Measurements from ENCODE around the gene PAFAH1B1.

Gene PAFAH1B1

GRCh38 chr17:2608350-2608913, 15.0 kb downstream of the PAFAH1B1 start:
- H3K9ac ChIP-seq (ENCODE audit: low read length) = no peak overlapping the region
- peaks cover 7% of the 10 kb centered on the region for H3K4me1 ChIP-seq (ENCODE audit: control insufficient read depth, insufficient read depth, low read depth, low read length)
- H2BK12ac ChIP-seq (ENCODE audit: low read length in 2 of 2) = no peak overlapping the region
- H2AK5ac ChIP-seq (ENCODE audit: low read length, severe bottlenecking) = no peak overlapping the region
- no peak overlapping the region for H3K4me2 ChIP-seq (ENCODE audit: low read length, poor library complexity, severe bottlenecking)
- H3K14ac ChIP-seq (ENCODE audit: low read length in 2 of 2) = no peak overlapping the region
- H2BK120ac ChIP-seq (ENCODE audit: low read depth, low read length) = no peak overlapping the region
- H3K27ac ChIP-seq (ENCODE audit: low read length, poor library complexity, severe bottlenecking) = no peak overlapping the region
- H3K9me3 ChIP-seq (ENCODE audit: control insufficient read depth, low read length) = no peaks in the 10 kb centered on the region
- no peak overlapping the region for H4K91ac ChIP-seq (ENCODE audit: low read length)
- H2BK15ac ChIP-seq (ENCODE audit: low read depth, poor library complexity, severe bottlenecking) = no peak overlapping the region
- no peaks in the 10 kb centered on the region for H3K27me3 ChIP-seq (ENCODE audit: control insufficient read depth in 1 of 2, insufficient read depth in 1 of 2, low read length in 2 of 2)
- no peaks in the 10 kb centered on the region for H3K79me1 ChIP-seq (replicated peaks; ENCODE audit: low read length, poor library complexity, severe bottlenecking)
- 89% methylated on average over 2 of the region's 6 CpGs for WGBS
- H2BK5ac ChIP-seq (ENCODE audit: low read depth, low read length, poor library complexity, severe bottlenecking) = no peak overlapping the region
- no peak for DNase-seq
- H4K8ac ChIP-seq (ENCODE audit: low read length) = no peak overlapping the region
- H3K23ac ChIP-seq (ENCODE audit: low read length in 2 of 2) = no peak overlapping the region
- peaks cover 10 to 15% of the 10 kb centered on the region in 2 experiments for H3K36me3 ChIP-seq (ENCODE audit: control insufficient read depth in 1 of 2, insufficient read depth in 2 of 2, low read depth in 1 of 2, low read length in 2 of 2)
- no peak overlapping the region for H2AFZ ChIP-seq (ENCODE audit: low read depth, low read length)
- H3K4ac ChIP-seq (ENCODE audit: low read depth in 1 of 2, low read length in 2 of 2) = no peak overlapping the region
- no peak overlapping the region for H3K18ac ChIP-seq (ENCODE audit: low read depth in 1 of 2, low read length in 2 of 2)
- H3K4me3 ChIP-seq (ENCODE audit: insufficient read depth in 1 of 2, low read depth in 1 of 2, low read length in 2 of 2) = no peak overlapping the region

DNA sequence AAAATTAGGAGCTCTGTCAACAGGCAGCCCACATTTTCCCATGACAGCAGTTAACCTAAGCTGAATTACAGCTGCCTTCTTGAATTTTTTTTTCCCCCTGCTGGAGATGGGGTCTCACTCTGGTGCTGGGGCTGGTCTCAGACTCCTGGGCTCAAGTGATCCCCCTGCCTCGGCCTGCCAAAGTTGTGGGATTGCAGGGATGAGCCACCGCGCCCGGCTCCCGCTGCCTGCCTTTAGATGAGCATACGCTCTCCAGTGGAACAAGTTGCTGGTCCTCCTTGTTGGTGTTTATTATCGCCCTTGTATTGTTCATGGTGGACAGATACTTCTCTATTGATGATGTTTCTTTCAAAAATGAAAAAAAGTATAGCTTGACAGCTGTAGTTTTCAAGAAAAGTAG, 15.6 kb downstream of the PAFAH1B1 start:
- DNase-seq = no peak
- H4K91ac ChIP-seq (ENCODE audit: low read length) = no peak overlapping the region
- H3K4me3 ChIP-seq (ENCODE audit: insufficient read depth in 1 of 2, low read depth in 1 of 2, low read length in 2 of 2) = no peak overlapping the region
- H3K4ac ChIP-seq (ENCODE audit: low read depth in 1 of 2, low read length in 2 of 2) = no peak overlapping the region
- no peak overlapping the region for H2BK15ac ChIP-seq (ENCODE audit: low read depth, poor library complexity, severe bottlenecking)
- no peak overlapping the region for H3K27ac ChIP-seq (ENCODE audit: low read length, poor library complexity, severe bottlenecking)
- peaks cover 11% of the 10 kb centered on the region for H3K4me1 ChIP-seq (ENCODE audit: control insufficient read depth, insufficient read depth, low read depth, low read length)
- no peaks in the 10 kb centered on the region for H3K79me1 ChIP-seq (replicated peaks; ENCODE audit: low read length, poor library complexity, severe bottlenecking)
- H2BK5ac ChIP-seq (ENCODE audit: low read depth, low read length, poor library complexity, severe bottlenecking) = no peak overlapping the region
- H2BK120ac ChIP-seq (ENCODE audit: low read depth, low read length) = no peak overlapping the region
- no peak overlapping the region for H3K18ac ChIP-seq (ENCODE audit: low read depth in 1 of 2, low read length in 2 of 2)
- H3K9me3 ChIP-seq (ENCODE audit: control insufficient read depth, low read length) = no peaks in the 10 kb centered on the region
- no peak overlapping the region for H2AFZ ChIP-seq (ENCODE audit: low read depth, low read length)
- no peak overlapping the region for H2BK12ac ChIP-seq (ENCODE audit: low read length in 2 of 2)
- no peaks in the 10 kb centered on the region for H3K27me3 ChIP-seq (ENCODE audit: control insufficient read depth in 1 of 2, insufficient read depth in 1 of 2, low read length in 2 of 2)
- H3K23ac ChIP-seq (ENCODE audit: low read length in 2 of 2) = no peak overlapping the region
- WGBS = 94% methylated on average over 7 of the region's 7 CpGs
- peaks cover 14 to 15% of the 10 kb centered on the region in 2 experiments for H3K36me3 ChIP-seq (ENCODE audit: control insufficient read depth in 1 of 2, insufficient read depth in 2 of 2, low read depth in 1 of 2, low read length in 2 of 2)
- H2AK5ac ChIP-seq (ENCODE audit: low read length, severe bottlenecking) = no peak overlapping the region
- H3K4me2 ChIP-seq (ENCODE audit: low read length, poor library complexity, severe bottlenecking) = no peak overlapping the region
- no peak overlapping the region for H3K14ac ChIP-seq (ENCODE audit: low read length in 2 of 2)
- H4K8ac ChIP-seq (ENCODE audit: low read length) = no peak overlapping the region
- no peak overlapping the region for H3K9ac ChIP-seq (ENCODE audit: low read length)

DNA sequence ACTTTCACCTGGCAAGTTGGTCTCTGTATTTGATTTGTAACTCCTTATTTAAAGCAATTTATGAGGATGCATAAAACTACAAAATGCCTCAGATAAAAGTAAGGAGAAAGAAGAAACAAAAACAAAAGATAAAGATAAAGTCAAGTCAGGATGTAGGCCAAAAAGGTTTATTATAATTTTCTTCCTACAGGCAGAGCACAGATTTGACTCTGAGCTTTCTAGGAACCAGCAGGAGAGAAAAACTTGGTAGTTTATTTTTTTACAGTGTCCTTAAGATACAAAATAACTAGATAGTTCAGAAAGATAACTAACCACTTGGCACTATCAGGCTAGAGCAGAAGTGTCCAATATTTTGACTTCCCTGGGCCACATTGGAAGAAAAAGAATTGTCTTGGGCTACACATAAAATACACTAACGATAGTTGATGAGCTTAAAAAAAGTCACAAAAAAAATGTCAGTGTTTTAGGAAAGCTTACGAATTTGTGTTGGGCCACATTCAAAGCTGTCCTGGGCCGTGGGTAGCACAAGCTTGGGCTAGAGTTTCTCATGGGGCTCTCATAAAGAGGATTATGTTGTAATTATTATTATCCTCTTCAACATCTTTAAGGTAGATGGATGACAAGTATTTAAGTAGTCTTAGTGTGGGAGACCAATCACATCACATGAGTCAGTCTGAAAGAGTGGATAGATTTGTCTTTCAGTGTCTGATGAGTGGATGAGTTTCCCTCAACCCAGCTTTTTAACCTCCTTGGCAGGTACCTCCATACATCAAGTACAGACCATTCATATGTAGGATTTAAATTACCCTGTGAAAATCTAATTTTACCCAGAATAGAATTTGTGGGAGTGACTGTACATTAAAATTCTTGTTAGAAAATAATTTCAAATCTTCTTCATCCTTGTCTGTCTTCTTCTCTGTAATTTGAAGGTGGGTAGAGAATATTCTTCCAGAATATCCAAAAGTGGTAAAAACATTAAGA, 17.0 kb downstream of the PAFAH1B1 start:
- H2BK5ac ChIP-seq (ENCODE audit: low read depth, low read length, poor library complexity, severe bottlenecking) = no peak overlapping the region
- H4K91ac ChIP-seq (ENCODE audit: low read length) = no peak overlapping the region
- H3K4me2 ChIP-seq (ENCODE audit: low read length, poor library complexity, severe bottlenecking) = no peak overlapping the region
- H3K14ac ChIP-seq (ENCODE audit: low read length in 2 of 2) = no peak overlapping the region
- no peak overlapping the region for H3K27ac ChIP-seq (ENCODE audit: low read length, poor library complexity, severe bottlenecking)
- WGBS = 97% methylated on average over 3 of the region's 3 CpGs
- no peak overlapping the region for H4K8ac ChIP-seq (ENCODE audit: low read length)
- peaks cover 12% of the 10 kb centered on the region for H3K4me1 ChIP-seq (ENCODE audit: control insufficient read depth, insufficient read depth, low read depth, low read length)
- H2BK120ac ChIP-seq (ENCODE audit: low read depth, low read length) = no peak overlapping the region
- peaks cover 8 to 11% of the 10 kb centered on the region in 2 experiments for H3K36me3 ChIP-seq (ENCODE audit: control insufficient read depth in 1 of 2, insufficient read depth in 2 of 2, low read depth in 1 of 2, low read length in 2 of 2)
- H3K9ac ChIP-seq (ENCODE audit: low read length) = no peak overlapping the region
- H3K23ac ChIP-seq (ENCODE audit: low read length in 2 of 2) = no peak overlapping the region
- H3K27me3 ChIP-seq (ENCODE audit: control insufficient read depth in 1 of 2, insufficient read depth in 1 of 2, low read length in 2 of 2) = no peaks in the 10 kb centered on the region
- no peak overlapping the region for H3K4me3 ChIP-seq (ENCODE audit: insufficient read depth in 1 of 2, low read depth in 1 of 2, low read length in 2 of 2)
- H2BK12ac ChIP-seq (ENCODE audit: low read length in 2 of 2) = no peak overlapping the region
- no peaks in the 10 kb centered on the region for H3K79me1 ChIP-seq (replicated peaks; ENCODE audit: low read length, poor library complexity, severe bottlenecking)
- no peak for DNase-seq
- no peaks in the 10 kb centered on the region for H3K9me3 ChIP-seq (ENCODE audit: control insufficient read depth, low read length)
- no peak overlapping the region for H3K4ac ChIP-seq (ENCODE audit: low read depth in 1 of 2, low read length in 2 of 2)
- H2AFZ ChIP-seq (ENCODE audit: low read depth, low read length) = no peak overlapping the region
- no peak overlapping the region for H3K18ac ChIP-seq (ENCODE audit: low read depth in 1 of 2, low read length in 2 of 2)
- H2BK15ac ChIP-seq (ENCODE audit: low read depth, poor library complexity, severe bottlenecking) = no peak overlapping the region
- no peak overlapping the region for H2AK5ac ChIP-seq (ENCODE audit: low read length, severe bottlenecking)

- H3K4ac ChIP-seq (ENCODE audit: low read depth in 1 of 2, low read length in 2 of 2) = no peak overlapping the region
- no peak overlapping the region for H2AK5ac ChIP-seq (ENCODE audit: low read length, severe bottlenecking)
- H2BK12ac ChIP-seq (ENCODE audit: low read length in 2 of 2) = no peak overlapping the region
- H3K4me1 ChIP-seq (ENCODE audit: control insufficient read depth, insufficient read depth, low read depth, low read length) = peaks cover 12% of the 10 kb centered on the region
- no peak overlapping the region for H3K23ac ChIP-seq (ENCODE audit: low read length in 2 of 2)
- H3K36me3 ChIP-seq (ENCODE audit: control insufficient read depth in 1 of 2, insufficient read depth in 2 of 2, low read depth in 1 of 2, low read length in 2 of 2) = peaks cover 11 to 12% of the 10 kb centered on the region in 2 experiments
- H3K18ac ChIP-seq (ENCODE audit: low read depth in 1 of 2, low read length in 2 of 2) = no peak overlapping the region
- no peak overlapping the region for H3K4me2 ChIP-seq (ENCODE audit: low read length, poor library complexity, severe bottlenecking)
- H3K4me3 ChIP-seq (ENCODE audit: insufficient read depth in 1 of 2, low read depth in 1 of 2, low read length in 2 of 2) = no peak overlapping the region
- H2BK5ac ChIP-seq (ENCODE audit: low read depth, low read length, poor library complexity, severe bottlenecking) = no peak overlapping the region
- no peak overlapping the region for H3K14ac ChIP-seq (ENCODE audit: low read length in 2 of 2)
- no peak overlapping the region for H2AFZ ChIP-seq (ENCODE audit: low read depth, low read length)
- H3K27me3 ChIP-seq (ENCODE audit: control insufficient read depth in 1 of 2, insufficient read depth in 1 of 2, low read length in 2 of 2) = no peaks in the 10 kb centered on the region
- no peak overlapping the region for H2BK120ac ChIP-seq (ENCODE audit: low read depth, low read length)
- no peak overlapping the region for H3K27ac ChIP-seq (ENCODE audit: low read length, poor library complexity, severe bottlenecking)
- H3K9ac ChIP-seq (ENCODE audit: low read length) = no peak overlapping the region
- no peak for DNase-seq
- 93% methylated on average over 7 of the region's 7 CpGs for WGBS
- no peaks in the 10 kb centered on the region for H3K79me1 ChIP-seq (replicated peaks; ENCODE audit: low read length, poor library complexity, severe bottlenecking)
- H3K9me3 ChIP-seq (ENCODE audit: control insufficient read depth, low read length) = no peaks in the 10 kb centered on the region
- H2BK15ac ChIP-seq (ENCODE audit: low read depth, poor library complexity, severe bottlenecking) = no peak overlapping the region
- no peak overlapping the region for H4K8ac ChIP-seq (ENCODE audit: low read length)
- H4K91ac ChIP-seq (ENCODE audit: low read length) = no peak overlapping the region
These were observed 18.2 kb downstream of the PAFAH1B1 start for GRCh38 chr17:2611627-2612026.

Measured in mesenchymal stem cell (in vitro differentiated cells and primary cell).